ENCODE measurements around the gene PCDHGA5. TPM values are rescaled to one million over a fixed set of nuclear protein-coding genes. Genes with fewer than 3 reads are reported as not detected.
A peak's percentile ranks its signal among the peaks of the same experiment; 100 is the strongest.
"Not testable (repeated sequence)": the region's sequence is repeated elsewhere in the genome, so short reads cannot be mapped to it uniquely, and the experiment has no call there.

The PCDHGA5 gene
- total RNA-seq, 4 donors from 2014 or later: 0.51 to 3.4 (median 1.6) TPM

GRCh38 chr5:141343242-141343952 is 20.6 kb upstream of the PCDHGA5 start, which contains the start of gene PCDHGA3:
Gene PCDHGA3, plus strand, starts transcription at chr5:141343829. Its CDS starts 205 bp downstream, at chr5:141344034.
- intact Hi-C loops (cut with DNase I; ENCODE audit: low total_unique reads): no loop called here
- TF ChIP-seq POLR2A (IDR thresholded peaks at IDR 0.05): no peak
- TF ChIP-seq, protein P1, sequence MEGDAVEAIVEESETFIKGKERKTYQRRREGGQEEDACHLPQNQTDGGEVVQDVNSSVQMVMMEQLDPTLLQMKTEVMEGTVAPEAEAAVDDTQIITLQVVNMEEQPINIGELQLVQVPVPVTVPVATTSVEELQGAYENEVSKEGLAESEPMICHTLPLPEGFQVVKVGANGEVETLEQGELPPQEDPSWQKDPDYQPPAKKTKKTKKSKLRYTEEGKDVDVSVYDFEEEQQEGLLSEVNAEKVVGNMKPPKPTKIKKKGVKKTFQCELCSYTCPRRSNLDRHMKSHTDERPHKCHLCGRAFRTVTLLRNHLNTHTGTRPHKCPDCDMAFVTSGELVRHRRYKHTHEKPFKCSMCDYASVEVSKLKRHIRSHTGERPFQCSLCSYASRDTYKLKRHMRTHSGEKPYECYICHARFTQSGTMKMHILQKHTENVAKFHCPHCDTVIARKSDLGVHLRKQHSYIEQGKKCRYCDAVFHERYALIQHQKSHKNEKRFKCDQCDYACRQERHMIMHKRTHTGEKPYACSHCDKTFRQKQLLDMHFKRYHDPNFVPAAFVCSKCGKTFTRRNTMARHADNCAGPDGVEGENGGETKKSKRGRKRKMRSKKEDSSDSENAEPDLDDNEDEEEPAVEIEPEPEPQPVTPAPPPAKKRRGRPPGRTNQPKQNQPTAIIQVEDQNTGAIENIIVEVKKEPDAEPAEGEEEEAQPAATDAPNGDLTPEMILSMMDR (IDR thresholded peaks at IDR 0.05): no peak
- no peak within 1 kb of the TSS for H3K4me3 ChIP-seq (ENCODE audit: low read depth, poor library complexity, severe bottlenecking)
- DNase-seq (ENCODE audit: low spot score in 2 of 2): no peak
- 23 to 31% methylated on average over 9 of the region's 9 CpGs for WGBS, 2 donors

DNA sequence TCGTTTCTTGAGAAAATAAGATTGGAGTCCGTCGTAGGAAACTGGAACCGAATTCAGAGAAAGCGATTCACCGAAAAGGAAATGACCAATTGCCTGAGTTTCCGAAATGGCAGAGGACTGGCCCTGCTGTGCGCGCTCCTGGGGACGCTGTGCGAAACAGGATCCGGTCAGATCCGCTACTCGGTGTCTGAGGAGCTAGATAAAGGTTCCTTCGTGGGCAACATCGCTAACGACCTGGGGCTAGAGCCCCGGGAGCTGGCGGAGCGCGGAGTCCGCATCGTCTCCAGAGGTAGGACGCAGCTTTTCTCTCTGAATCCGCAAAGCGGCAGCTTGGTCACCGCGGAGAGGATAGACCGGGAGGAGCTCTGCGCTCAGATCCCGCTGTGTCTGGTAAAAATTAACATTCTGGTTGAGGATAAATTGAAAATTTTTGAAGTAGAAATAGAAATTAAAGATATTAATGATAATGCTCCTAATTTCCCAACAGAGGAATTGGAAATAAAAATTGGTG is 20.0 kb upstream of the PCDHGA5 start:
- no peak for DNase-seq (ENCODE audit: low spot score in 2 of 2)
- no peak for TF ChIP-seq POLR2A (IDR thresholded peaks at IDR 0.05)
- TF ChIP-seq, protein P1 (IDR thresholded peaks at IDR 0.05): no peak
- H3K4me3 ChIP-seq (ENCODE audit: low read depth, poor library complexity, severe bottlenecking): no peak overlapping the region
- WGBS, 2 donors: 24 to 26% methylated on average over 31 of the region's 31 CpGs
- intact Hi-C loops (cut with DNase I; ENCODE audit: low total_unique reads): no loop called here

DNA sequence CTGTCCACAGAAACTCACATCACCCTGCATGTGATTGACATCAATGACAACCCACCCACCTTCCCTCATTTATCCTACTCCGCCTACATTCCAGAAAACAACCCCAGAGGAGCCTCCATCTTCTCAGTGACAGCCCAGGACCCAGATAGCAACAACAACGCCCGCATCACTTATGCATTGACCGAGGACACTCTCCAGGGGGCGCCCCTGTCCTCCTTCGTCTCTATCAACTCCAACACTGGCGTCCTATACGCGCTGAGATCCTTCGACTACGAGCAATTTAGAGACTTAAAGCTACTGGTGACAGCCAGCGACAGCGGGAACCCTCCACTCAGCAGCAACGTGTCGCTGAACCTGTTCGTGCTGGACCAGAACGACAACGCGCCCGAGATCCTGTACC is 18.6 kb upstream of the PCDHGA5 start:
- intact Hi-C loops (cut with DNase I; ENCODE audit: low total_unique reads): no loop called here
- WGBS, 2 donors: 36% methylated on average over 20 of the region's 20 CpGs
- TF ChIP-seq, protein P1 (IDR thresholded peaks at IDR 0.05): no peak
- TF ChIP-seq POLR2A (IDR thresholded peaks at IDR 0.05): no peak
- DNase-seq (ENCODE audit: low spot score in 2 of 2): no peak
- no peak overlapping the region for H3K4me3 ChIP-seq (ENCODE audit: low read depth, poor library complexity, severe bottlenecking)

GRCh38 chr5:141346017-141346416 is 17.9 kb upstream of the PCDHGA5 start:
- intact Hi-C loops (cut with DNase I; ENCODE audit: low total_unique reads); DNase-seq (ENCODE audit: low spot score in 2 of 2); H3K4me3 ChIP-seq (ENCODE audit: low read depth, poor library complexity, severe bottlenecking): not testable (repeated sequence)
- WGBS, 2 donors: 50 to 60% methylated on average over 12 to 20 of the region's 35 CpGs

DNA sequence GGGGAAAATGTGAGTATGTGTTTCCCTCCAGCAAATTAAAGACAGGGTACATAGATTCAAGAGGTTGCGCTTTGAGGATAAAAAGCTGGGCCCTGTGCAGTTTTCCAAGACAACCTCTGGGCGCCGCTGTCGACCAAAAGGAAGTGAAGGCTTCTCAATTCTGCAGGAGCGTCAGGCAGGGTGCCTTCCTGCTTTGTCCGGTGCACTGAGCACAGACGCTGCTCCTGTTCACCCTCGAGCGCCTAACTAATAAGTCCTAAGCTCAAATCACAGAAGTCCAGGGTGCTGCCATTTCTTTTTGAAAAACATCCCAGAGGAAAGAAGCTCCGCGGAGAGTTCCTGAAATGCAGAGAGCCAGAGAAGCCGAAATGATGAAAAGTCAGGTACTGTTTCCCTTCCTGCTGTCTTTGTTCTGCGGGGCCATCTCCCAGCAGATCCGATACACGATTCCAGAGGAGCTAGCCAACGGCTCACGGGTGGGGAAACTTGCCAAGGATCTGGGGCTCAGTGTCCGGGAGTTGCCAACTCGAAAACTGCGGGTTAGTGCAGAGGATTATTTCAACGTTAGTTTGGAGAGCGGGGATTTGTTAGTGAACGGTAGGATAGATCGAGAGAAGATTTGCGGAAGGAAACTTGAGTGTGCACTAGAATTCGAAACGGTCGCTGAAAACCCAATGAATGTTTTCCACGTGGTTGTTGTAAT is 13.9 kb upstream of the PCDHGA5 start, which contains the start of gene PCDHGB1:
PCDHGB1 (plus strand) TSS at position 183 of the 703 bp plus-strand sequence; CDS start at position 345, 162 bp downstream.
- 21 to 25% methylated on average over 29 of the region's 29 CpGs for WGBS, 2 donors

More for the DNA sequence above, 13.9 kb upstream of the PCDHGA5 start, which contains the start of gene PCDHGB1:
- peak in 1 of 2 donors; percentile 82 for DNase-seq (ENCODE audit: low spot score in 2 of 2)
- H3K4me3 ChIP-seq (ENCODE audit: low read depth, poor library complexity, severe bottlenecking): no peak within 1 kb of the TSS
- TF ChIP-seq, protein P1 (IDR thresholded peaks at IDR 0.05): no peak
- no peak for TF ChIP-seq POLR2A (IDR thresholded peaks at IDR 0.05)
- intact Hi-C loops (cut with DNase I; ENCODE audit: low total_unique reads): loop anchor here (2.0 kb wide), 1 partner anchor 49 kb away; no protein-coding TSS in a partner anchor
